ENCODE data around the gene NFKB1.

GRCh38 chr4:102575369-102576129, 74.4 kb downstream of the NFKB1 start:
- TF ChIP-seq CTCF (IDR thresholded peaks at IDR 0.05) (no peak), POLR2A (IDR thresholded peaks at IDR 0.05) (no peak)

All from adrenal gland (tissue), 5 donors.